ENCODE data around the gene EREG.
"Not testable (repeated sequence)": the region's sequence is repeated elsewhere in the genome, so short reads cannot be mapped to it uniquely, and the experiment has no call there.

EREG gene

DNA sequence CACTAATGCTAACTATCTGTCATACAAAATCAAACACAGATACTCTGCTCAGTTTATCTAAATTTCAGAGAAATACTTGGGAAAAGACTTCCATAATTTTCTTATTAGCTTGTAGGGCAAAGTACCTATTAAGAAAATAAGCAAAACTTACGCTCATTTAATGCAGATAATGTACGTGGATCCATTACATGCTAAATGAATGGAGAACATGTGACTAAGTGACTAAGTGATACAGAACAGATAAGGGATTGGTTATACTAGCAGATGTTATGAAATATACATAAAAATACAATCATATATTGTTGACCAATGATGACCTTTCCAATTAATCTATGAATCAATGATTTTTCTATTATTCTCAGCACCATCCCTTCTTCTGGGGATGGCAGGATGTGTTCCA, 25.7 kb downstream of the EREG start:
- no peak for DNase-seq (ENCODE audit: low spot score)

DNA sequence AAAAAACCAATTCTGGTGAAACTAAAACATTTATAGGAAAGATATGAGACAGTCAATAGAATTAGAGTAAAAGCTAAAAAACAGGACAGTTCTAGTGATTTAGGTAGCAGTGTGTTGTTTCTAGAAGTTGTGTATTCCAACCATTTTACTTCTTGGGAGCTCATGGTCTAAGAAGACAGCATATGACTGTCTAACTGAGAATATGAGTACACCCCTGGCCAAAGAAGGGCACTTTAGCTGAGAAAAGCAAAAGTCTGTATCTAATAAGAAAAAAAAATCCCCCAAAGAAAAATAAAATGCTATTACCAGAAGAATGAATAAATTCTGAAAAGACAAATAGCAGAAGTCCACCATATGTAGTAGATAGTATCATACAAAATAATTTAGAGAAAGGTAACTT, 26.4 kb downstream of the EREG start:
- DNase-seq (ENCODE audit: low spot score), result no peak

DNA sequence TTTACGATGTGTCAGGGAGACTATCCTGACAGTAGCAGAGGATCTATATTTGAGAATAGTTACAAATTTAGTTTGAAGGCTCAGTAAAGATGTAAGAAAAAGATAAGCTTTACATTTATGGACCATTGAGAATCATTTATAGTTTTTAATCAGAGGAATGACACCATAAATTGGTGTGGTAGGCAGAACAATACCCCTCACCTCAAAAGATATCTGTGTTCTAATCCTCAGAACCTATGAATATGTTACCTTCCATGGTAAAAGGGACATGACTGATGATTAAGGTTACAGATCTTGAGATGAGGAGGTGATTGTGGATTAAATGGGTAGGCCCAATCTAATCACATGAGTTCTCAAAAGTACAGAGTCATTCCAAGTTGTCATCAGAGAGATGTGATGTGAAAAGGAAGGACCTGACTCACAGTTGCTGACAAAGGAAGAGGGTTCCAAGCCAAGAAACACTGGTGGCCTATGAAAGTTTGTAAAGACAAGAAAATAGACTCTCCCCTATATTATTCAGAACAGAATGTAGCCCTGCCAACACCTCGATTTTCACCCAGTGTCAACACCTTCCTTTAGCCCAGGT, 27.0 kb downstream of the EREG start:
- no peak for DNase-seq (ENCODE audit: low spot score)

DNA sequence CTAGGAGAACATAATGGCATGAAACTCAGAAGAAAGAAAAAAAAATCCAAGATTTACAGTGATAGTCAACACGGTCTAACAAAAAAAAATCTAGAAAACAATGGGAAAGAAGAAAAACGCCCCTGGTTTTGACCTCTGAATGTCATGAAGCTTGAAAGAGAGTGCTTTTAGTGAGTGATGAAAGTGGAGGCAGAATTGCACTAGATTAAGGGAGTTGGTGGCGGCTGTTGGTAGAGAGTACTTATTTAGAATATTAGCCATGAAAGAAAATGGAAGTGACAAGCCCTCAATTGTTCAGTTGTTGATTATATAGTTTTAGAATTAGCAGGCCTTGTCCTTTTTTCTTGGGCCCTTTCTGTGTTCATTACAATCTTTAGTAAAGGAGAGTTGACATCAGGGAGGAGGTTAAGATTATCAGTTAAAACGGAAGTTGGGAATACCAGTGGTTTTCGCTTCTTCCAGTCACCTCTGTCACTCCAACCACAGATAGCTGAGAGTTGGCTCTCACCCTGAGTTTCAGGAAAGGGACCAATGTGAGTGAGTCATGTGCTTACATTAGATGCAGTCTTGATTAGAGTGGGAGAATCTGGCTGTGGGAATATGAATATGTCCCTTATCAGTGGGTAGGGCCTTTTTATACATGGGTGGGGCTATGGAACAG, 29.7 kb downstream of the EREG start:
- no peak for DNase-seq (ENCODE audit: low spot score)

DNA sequence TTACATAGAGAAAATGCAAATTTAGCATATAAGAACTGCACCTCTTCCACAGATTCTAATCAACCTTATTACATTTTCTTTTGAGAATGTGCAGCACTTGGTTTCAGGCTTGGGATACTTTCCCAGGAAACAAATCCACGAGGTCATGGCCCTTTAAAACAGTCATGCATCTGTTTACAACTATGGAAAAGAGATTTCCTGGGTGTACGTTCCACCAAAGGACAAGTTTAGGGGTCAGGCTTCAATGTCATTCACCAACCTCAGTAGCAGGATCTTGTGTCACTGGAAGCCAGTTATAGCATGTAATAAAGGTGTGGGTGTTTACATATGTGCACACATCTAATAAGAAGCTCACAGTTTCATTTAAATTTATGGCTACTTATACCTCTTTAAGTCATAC, 30.7 kb downstream of the EREG start:
- no peak for DNase-seq (ENCODE audit: low spot score)

DNA sequence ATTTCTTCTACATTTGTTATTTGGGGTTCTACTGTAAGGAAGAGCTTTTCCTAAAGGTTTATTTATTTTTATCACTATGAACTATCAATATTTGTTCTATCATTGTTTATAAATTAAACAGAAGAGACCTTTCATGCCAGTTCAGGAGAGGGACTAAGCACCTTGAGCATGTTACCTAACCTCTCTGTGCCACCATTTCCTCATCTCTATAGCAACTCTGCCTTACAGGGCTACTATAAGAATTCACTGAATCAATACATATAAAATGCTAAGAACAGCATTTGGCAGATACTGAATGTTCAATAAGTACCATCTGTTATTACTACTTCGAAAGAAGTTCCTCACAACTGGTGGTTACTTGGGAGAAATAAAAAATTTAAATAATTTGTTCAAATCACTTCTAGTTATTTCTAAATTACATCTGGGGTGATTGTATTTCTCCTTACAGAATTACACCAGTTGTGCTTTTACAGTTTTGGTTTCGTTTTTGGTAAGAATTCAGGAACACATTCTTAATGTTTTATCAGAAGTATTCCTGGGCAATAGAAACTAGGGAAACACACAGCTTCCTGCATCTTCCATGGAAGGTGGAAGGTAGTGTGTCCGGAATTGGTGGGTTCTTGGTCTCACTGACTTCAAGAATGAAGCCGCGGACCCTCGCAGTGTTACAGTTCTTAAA, 32.9 kb downstream of the EREG start:
- no peak for DNase-seq (ENCODE audit: low spot score)

DNA sequence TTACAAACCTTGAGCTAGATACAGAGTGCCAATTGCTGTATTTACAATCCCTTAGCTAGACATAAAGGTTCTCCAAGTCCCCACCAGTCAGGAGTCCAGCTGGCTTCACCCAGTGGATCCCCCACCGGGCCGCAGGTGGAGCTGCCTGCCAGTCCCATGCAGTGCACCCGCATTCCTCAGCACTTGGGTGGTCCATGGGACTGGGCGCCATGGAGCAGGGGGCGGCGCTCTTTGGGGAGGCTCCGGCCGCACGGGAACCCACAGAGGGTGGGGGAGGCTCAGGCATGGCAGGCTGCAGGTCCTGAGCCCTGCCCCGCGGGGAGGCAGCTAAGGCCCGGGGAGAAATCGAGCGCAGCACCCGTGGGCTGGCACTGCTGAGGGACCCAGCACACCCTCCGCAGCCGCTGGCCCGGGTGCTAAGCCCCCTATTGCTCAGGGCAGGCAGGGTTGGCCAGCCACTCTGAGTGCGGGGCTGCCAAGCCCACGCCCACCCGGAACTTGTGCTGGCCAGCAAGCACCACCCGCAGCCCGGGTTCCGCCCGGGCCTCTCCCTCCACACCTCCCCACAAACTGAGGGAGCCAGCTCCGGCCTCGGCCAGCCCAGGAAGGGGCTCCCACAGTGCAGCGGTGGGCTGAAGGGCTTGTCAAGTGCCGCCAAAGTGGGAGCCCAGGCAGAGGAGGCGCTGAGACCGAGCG, 34.1 kb downstream of the EREG start:
- not testable (repeated sequence) for DNase-seq (ENCODE audit: low spot score)

DNA sequence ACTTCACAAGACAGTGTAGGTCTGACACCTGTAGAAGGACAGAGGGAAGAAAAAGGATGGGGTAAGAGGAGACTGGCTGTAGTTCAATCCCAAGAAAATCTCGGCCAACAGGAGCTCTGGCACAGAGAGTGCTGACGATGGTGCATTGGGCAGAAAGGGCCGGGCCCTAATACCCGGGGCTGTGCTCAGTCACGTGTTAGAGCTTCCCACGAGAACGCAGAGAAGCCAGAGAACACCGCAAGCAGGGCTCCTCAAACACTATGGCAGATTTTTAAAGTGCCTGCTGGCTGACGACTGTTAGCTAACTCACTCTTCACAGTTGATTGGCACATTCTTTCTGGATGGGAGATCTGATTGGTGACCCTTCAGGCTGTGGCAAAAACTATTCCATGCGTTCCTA, 35.5 kb downstream of the EREG start:
- DNase-seq (ENCODE audit: low spot score), result no peak

DNA sequence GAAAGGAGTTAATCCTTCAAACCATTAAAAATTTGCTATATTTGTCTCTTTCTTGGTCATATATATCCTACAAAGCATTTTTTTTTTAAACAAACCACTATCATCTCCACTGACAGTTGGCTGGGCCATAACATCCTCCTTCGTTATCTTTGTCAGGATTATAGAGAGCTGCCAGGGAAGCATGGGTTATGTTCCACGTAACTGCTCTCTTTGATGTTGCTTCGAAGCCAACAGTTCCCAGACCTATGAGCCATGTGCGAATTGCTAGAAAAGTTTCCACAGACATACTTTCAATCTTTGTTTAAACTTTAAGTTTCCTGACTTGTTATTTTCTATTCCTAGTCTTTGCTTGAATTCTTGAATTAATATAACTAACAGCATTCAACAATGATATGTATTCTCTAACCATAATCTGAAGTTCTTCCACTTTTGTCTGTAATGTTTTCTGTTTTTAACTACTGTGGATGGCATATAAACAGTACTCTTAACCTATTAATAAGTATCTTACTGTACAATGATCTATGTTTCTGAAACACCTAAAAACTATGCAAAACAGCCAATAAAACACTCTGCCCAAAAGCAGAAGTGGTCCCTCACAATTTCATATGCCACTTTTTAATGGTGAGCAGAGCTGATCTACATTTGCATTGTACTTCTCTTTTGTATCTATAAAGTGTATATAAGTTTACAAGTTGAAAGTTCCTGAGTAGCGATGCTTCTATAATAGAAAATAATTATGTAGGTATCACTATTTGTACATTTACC, 37.9 kb downstream of the EREG start:
- no peak for DNase-seq (ENCODE audit: low spot score)

DNA sequence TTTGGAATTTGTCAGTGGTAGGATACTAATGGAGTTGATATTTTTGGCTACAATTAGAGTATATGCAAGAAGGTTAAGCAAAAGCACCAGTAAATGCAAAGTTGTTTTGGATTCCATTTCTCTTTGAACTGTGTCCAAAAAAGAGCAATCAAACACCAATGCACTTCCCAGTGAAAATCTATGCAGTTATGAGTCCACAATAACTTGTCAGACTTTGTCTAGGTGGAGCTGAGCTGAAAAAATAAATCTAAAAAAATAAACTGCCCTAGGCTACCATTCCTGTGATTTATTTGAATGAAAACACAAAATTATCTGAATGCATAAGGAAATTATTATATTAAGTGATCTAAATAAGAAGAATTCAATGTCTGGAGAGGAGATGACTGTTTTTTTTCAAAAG, 42.9 kb downstream of the EREG start:
- no peak for DNase-seq (ENCODE audit: low spot score)

DNA sequence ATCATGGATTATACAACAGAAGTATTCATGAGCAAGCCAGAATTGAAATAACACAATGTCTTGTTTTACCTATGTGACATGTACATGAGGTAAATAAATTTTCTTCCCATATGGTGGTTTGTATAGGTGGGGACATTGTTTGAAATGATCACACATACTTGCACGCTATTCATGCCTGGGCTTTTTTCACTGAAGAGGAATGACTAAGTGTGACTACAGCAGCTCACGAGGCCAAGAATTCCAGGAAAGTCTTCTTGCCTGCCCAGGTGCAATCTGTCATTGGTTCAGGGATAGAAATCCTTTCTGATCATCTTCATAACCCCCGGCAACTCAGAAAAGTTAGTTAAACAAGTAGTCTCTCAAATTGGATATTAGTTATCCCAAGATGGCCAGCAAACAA, 43.7 kb downstream of the EREG start:
- DNase-seq (ENCODE audit: low spot score), result no peak

DNA sequence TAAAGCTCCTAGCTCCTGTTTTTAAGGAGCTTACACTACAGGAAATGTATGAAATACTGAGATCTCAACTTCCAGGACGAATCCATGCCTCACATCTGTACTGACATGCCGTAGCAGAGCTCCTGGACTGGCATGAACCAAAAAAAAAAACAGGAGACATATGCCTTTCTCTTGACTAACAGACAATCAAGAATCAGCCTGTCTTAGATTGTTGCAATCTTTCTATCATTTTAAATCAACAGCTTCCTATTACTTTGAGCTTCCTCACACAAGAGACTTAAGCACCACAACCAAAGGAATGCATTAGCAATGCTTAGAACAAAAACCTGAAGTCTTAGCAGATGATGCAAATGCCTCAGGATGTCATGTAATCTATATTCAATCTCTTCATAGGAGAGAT, 45.3 kb downstream of the EREG start:
- DNase-seq (ENCODE audit: low spot score), result no peak

DNA sequence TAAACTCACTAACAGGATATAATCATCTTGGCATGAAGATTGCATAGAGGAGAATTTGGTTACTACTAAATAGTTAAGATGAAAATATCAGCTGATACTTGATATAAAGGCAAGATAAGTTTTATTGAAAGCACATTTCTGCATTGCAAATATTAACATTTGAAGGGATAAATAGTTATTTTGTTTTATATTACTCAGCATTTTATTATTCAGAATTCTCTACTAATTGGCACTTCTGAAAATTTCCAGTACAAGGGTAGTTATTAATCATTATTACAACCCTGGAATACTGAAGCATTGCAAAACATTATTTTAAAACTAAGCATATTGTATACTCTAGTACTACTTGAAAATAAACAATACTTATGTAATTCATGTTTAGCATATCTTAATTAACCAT, 47.3 kb downstream of the EREG start:
- no peak for DNase-seq (ENCODE audit: low spot score)

DNA sequence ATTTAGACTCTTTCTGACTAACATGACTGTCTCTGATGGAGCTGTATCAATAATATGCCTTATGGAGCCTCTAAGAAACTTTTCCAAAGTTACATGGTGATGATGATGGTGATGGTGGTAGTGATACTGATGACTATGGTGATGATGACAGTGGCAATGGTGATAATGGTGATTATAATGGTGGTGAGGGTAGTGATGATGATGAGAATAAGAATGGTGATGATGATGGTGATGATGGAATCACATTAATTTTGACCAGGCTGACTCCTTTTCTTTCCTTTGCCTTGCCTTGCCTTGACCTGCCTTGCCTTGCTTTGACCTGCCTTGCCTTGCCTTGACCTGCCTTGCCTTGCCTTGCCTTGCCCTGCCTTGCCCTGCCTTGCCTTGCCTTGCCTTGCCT, 48.3 kb downstream of the EREG start:
- no peak for DNase-seq (ENCODE audit: low spot score)

DNA sequence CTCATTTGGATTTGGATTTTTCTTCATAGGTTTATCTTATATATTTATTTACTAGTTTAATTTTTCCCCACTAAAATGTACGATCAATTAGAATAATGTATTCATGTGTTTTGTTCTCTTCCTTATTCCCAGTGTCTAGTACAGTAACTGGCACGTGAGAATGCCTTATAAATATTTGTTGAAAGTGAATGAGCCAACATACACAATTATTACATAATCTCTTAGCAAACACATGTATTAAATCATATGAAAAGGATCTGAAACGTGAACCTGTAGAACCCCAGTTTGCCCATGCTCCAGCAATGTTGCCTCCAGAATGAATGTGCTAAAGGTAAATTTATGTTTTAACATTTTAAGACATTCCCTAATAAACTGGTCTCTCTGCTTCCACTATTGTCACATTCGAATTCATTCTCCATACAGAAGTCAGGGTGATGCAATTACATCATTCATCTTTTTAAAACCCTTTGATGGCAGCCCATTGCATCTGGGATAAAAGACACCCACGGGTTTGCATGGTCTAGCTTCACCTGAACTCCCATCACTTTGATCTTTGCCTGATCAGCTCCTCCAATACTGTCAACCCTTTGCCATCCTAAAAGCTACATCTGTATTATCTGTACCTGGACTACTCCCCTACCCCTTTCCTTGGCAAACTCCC, 49.3 kb downstream of the EREG start:
- no peak for DNase-seq (ENCODE audit: low spot score)

DNA sequence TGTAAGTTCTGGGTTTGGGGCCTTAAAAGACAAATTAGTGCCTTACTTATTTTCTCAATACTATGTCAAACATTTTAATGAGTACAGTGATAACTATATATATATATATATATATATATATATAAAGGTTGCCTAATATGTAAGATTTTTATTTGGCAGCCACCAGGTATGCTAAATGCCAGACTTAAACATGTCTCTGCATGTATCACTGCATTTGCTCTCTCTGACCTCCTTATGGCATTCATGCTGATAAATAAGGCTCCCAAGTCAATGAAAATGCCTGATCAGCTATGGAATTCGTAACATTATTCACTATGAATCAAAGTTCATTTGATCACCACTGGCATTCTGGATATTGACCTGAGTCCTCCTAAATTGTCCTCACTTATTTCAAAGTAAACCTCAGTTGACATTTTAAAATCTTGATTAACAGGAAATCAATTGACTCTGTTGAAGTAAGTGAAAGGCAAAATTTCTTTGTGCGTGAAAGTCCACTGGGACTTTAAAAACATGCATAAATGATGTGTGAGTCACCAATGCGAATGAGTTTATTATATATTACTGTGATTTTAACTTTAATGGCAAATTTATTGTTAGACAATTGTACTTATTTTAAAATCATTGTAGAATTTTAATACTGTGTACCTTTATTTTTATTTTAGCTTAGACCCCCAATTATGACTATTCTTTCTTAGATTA, 50.8 kb downstream of the EREG start:
- no peak for DNase-seq (ENCODE audit: low spot score)

DNA sequence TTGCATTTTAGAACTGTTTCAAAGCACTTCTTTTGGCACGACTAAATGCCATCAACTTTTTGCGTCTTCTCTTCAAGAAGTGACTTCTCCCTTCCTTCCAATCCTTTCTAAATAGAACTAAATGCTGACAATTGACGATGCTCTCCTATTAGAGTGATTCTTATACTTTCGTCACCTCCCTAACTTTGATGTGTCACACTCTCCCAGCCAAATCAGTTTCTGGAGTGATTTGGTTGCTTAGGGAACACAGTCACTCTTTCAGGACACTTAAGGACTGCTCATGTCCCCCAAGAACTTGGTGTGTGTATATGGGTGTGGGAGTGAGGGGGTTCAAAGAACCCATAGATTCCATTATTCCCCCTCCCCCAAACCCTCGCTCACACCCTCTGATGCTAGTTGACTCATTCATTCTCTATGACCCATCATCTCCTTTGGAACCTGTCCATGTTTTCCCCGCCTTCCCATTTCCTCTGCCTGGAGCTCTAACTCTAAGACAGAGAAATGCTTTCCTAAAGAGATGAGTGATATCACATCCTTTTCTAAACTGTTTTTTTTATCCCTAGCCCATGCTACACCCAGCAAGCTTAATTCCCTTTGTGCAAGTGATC, 53.2 kb downstream of the EREG start:
- DNase-seq (ENCODE audit: low spot score), result no peak

DNA sequence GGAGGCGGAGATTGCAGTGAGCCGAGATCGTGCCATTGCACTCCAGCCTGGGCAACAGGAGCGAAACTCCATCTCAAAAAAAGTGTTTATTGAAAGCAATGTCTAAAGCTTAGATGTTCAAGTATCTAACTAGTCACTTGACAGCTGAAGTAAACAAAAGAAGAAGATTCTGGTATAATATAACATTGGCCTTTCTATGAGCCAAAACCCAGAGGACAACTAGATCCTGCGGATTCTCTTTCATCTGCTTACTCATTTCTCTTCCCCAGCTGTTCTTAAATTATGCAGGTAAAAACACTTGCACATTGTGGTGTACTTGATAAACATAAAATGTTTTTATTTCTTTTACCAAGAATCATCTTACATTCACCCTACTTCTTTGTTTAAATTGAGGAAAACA, 55.9 kb downstream of the EREG start:
- DNase-seq (ENCODE audit: low spot score), result no peak

DNA sequence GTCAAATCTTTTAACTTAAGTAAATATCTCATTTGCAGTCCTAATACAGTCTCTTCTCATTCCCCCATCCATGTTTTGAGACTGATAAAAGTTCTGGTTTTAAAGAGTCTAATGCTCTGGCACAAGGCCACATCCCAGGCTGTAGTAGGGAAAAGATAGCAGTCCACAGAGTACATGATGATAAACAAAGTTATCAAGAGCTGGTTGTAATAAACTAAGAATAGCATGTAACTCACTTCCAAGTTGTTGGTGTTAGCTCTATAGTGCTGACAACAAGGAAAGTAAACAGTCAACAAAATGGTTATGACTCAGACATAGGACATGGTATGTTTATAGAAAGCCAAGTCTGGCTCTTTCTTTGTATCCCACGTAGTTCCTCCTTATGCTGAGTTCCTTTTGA, 58.2 kb downstream of the EREG start:
- no peak for DNase-seq (ENCODE audit: low spot score)

DNA sequence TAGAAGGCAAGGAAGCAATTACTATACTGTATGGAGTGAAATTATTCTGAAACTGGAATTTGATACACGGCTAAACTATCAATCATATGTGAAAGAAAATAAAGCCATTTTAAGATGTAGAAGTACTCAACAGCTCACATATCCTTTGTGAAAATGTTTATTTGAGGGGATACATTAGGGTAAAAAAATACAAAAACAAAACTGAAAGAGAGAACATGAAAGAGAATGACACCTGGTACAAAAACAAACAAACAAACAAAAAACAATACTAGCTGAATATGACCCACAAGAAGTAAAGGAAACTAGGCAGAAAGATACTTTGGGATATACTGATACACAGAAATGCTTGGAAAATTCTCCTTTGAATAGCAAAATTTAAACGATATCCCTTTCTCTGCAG, 59.2 kb downstream of the EREG start:
- DNase-seq (ENCODE audit: low spot score), result no peak

DNA sequence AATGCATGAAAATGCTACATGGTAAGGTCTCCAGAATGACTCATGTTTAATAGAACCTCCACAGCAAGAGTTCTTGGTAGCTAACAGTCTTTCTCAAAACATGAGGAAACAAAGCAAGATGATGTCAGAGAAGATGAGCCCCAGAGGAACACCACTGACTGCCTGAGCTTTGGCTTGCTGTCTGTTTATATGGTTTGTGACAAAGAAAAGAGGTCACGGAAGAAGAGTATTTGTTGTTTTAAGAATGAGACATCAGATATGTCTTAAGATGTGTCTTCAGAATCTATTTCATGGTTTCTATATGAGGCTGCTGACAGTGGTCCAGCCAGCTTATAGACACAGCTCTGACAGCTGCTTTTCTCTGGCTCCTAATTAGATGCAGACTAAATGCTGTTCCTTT, 61.2 kb downstream of the EREG start:
- no peak for DNase-seq (ENCODE audit: low spot score)

Measured in HuH-7 (cell line).